Breast epithelium (tissue), 4 donors: Measurements from ENCODE around the gene MMP23B. TPM values are rescaled to one million over a fixed set of nuclear protein-coding genes. Genes with fewer than 3 reads are reported as not detected.
"Not testable (repeated sequence)": the region's sequence is repeated elsewhere in the genome, so short reads cannot be mapped to it uniquely, and the experiment has no call there.

Source experiments
- DNase-seq, 2 donors: peaks; one replicate each; pipeline ENCODE4 v3.0.0-alpha.2; 2019; ENCODE audit warnings: low spot score in 2 of 2
- H3K27ac ChIP-seq, 2 donors: fragments of 200-600 bp; sonication (generic) in 1 of 2; one replicate each; pipeline ENCODE4 v1.5.1; 2016 to 2019; ENCODE audit warnings: mild to moderate bottlenecking in 1 of 2
- H3K27me3 ChIP-seq, 2 donors: fragments of 200-600 bp; sonication (generic) in 1 of 2; one replicate each; pipeline versions ENCODE4 v1.5.1 to v1.6.0; 2017 to 2019; ENCODE audit warnings: control low read depth in 1 of 2, mild to moderate bottlenecking in 1 of 2
- H3K36me3 ChIP-seq: fragments of 200-600 bp; one replicate; pipeline ENCODE4 v1.5.1; 2019
- H3K4me1 ChIP-seq, 2 donors: fragments of 200-600 bp; sonication (generic); one replicate each; pipeline ENCODE4 v1.5.1; 2016 to 2019; ENCODE audit warnings: control low read depth in 1 of 2
- H3K4me3 ChIP-seq, 3 donors: fragments of 200-600 bp; sonication (generic); 1 replicate in 2 of 3; 2 replicates in 1 of 3; pipeline ENCODE4 v1.5.1; 2016 to 2019; ENCODE audit warnings: mild to moderate bottlenecking in 3 of 3, moderate library complexity in 2 of 3
- H3K9me3 ChIP-seq, 2 donors: fragments of 200-600 bp; sonication (generic) in 1 of 2; one replicate each; pipeline ENCODE4 v1.5.1; 2016 to 2019; ENCODE audit warnings: control low read depth in 1 of 2
- POLR2A ChIP-seq: fragments of 450-650 bp; IDR thresholded peaks from one replicate; pipeline ENCODE4 v1.6.1; 2016; ENCODE audit warnings: antibody characterized with exemption, mild to moderate bottlenecking, moderate library complexity
- POLR2AphosphoS5 ChIP-seq, 3 donors: sonication (generic); formaldehyde crosslinking; IDR thresholded peaks; one replicate each; pipeline ENCODE4 v1.6.1; 2017; ENCODE audit warnings: antibody characterized with exemption in 3 of 3
- intact Hi-C: fragments of 100-400 bp; cut with DNase I; formaldehyde crosslinking; loops from one replicate; pipeline ENCODE4 v1.15.1; 2023; ENCODE audit warnings: low total_unique reads
- total RNA-seq, 3 donors: library from RNA; depleted of rRNA; stranded (reverse); fragments of >200 nt; gene quantifications; one replicate each; pipeline ENCODE4 v1.1.0, GENCODE V29; 2016
- TF ChIP-seq, protein P1 (sequence below), 3 donors: fragments of 450-650 bp; IDR thresholded peaks; one replicate each; pipeline ENCODE4 v1.5.1; 2016 to 2017; ENCODE audit warnings: antibody characterized with exemption in 3 of 3, mild to moderate bottlenecking in 3 of 3, moderate library complexity in 3 of 3

MMP23B gene
- total RNA-seq, 3 donors from 2014 or later: 2.7 to 15.5 (median 7.5) TPM

DNA sequence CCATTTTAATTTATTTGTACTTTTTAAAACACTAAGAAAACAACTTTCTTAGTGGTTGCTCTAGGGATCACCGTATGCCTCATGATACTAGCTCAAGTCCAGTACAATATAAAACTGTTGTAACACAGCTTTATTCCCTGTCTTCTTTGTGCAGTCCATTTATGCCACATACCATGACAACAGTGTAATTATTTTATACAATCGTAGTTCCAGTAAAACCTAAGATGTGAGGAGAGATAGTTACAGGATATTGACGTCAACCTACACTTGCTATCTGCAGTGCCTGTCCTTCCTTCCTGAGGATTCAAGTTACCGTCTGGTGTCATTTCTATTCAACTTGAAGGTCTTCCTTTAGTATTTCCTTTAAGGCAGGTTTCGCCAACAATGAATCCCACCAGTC, 14.4 kb downstream of the MMP23B start:
- H3K36me3 ChIP-seq, intact Hi-C loops, H3K4me3 ChIP-seq, DNase-seq, H3K27me3 ChIP-seq, H3K4me1 ChIP-seq, H3K27ac ChIP-seq, H3K9me3 ChIP-seq: not testable (repeated sequence)

DNA sequence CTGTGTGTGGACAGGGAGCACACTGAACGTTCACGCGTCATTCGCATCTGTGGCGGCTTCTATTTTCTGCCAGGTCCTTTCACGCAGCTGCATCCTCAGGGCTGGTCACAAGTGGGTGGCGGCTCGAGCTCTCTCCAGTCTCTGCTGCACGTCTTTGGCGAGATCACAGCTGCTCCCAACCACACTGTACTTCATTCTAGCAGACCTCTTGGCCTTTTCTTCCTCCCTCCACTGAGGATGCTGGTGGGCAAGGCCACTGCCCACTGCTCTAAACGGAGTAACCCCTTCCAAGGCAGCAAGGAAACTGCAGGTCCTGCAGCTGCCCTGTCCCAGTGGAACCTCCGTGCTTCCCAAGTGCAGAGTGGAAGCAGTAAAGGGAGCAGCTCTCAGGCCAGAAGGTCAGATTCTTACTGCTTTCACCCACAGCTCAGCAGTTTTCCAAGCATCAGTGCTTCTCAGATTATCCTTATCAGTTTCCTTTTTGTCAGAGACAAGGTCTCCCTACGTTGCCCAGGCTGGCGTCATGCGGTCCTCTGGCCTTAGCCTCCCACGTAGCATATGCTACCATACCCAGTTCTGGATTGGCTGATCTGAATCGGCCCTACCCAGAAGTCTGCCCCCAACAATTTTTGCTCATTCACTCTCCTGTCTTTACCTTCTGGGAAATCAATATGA, 15.7 kb downstream of the MMP23B start:
- H3K27me3 ChIP-seq, H3K9me3 ChIP-seq, intact Hi-C loops, H3K27ac ChIP-seq, H3K4me1 ChIP-seq, H3K4me3 ChIP-seq, H3K36me3 ChIP-seq, DNase-seq: not testable (repeated sequence)

DNA sequence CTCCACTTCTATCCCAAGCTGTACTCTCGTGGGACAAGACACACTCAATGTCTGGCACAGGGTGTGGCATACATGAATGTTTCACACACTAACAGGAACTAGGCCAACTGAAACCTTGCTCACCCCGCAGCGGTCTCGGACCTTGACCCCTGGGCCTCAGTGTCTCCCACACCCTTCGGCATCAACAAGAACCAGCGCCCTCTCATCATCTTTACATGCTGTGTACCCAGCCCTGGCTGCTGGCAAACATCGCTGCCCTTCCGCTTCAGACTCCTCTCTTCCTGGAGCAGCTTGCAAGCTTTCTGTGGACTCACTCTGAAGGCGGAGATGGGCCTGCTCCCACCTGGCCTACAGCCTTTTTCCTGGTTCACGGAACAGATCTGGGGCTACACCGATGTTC, 16.3 kb downstream of the MMP23B start:
- intact Hi-C loops, H3K27me3 ChIP-seq, H3K36me3 ChIP-seq, H3K9me3 ChIP-seq, H3K4me3 ChIP-seq, H3K27ac ChIP-seq, DNase-seq, H3K4me1 ChIP-seq: not testable (repeated sequence)

DNA sequence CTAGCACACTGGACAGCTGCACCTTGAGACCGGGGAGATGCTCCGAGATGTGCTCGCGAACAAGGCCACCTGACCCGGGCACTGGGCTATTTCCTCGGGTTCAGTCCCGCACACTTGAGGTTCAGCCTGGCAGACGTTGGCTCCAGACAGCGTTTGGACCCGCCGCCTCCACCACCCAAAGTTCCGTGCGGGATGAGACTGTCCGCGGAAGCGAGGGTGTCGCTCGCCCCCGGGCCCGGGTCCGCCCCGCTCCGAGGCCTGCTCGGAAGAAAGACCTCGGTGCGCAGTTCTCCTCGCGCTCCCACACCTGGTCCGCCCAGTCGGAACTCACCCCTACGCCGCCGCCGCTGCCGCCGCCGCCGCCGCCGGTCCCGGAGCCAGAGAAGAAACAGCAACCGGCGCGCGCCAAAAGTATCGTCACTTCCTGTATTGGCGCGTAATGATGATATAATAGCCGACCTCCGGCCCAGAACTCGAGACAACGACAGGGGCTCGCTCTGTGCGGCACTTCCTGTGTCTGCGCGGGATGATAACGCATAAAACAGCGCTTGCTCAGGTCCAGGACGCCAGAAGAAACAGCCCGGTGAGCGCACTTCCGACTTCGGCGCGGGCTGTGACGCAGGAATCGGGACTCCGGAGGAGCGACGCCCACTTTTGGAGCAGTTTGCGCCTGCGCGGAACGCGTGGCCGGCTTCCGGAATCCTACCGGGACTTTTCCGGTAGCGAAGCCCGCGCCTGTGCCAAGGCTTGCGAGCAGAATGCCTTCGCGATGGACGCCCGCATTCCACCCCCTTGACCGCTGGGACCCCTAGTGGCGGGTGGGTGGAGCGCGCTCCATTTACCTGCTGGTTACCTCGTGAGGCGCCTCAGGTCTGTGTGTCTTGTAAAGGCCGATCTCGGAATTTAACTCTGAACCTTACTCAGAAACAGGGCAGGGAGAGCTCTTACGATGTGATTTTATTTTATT, 26.9 kb downstream of the MMP23B start, which contains the start of gene CDK11B:
Gene CDK11B (minus strand): TSS at position 422 of the 967 bp plus-strand sequence. CDS start 1,519 bp downstream, outside the sequence.
- H3K27me3 ChIP-seq, H3K4me1 ChIP-seq, H3K36me3 ChIP-seq, H3K9me3 ChIP-seq, intact Hi-C loops: not testable (repeated sequence)
- TF ChIP-seq, protein P1, sequence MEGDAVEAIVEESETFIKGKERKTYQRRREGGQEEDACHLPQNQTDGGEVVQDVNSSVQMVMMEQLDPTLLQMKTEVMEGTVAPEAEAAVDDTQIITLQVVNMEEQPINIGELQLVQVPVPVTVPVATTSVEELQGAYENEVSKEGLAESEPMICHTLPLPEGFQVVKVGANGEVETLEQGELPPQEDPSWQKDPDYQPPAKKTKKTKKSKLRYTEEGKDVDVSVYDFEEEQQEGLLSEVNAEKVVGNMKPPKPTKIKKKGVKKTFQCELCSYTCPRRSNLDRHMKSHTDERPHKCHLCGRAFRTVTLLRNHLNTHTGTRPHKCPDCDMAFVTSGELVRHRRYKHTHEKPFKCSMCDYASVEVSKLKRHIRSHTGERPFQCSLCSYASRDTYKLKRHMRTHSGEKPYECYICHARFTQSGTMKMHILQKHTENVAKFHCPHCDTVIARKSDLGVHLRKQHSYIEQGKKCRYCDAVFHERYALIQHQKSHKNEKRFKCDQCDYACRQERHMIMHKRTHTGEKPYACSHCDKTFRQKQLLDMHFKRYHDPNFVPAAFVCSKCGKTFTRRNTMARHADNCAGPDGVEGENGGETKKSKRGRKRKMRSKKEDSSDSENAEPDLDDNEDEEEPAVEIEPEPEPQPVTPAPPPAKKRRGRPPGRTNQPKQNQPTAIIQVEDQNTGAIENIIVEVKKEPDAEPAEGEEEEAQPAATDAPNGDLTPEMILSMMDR (IDR thresholded peaks at IDR 0.05): peak in 2 of 3 donors; percentile 14 to 47
- peak; percentile 38 for TF ChIP-seq POLR2A
- peak; percentile 83 to 94 (median 93) for TF ChIP-seq POLR2AphosphoS5 (IDR thresholded peaks at IDR 0.05)
- Histone ChIP-seq H3K27ac (peak within 1 kb of the TSS; percentile 96 to 97), H3K4me3 (peak within 1 kb of the TSS; percentile 66 to 70 (median 68))
- peak; percentile 93 to 99 for DNase-seq

DNA sequence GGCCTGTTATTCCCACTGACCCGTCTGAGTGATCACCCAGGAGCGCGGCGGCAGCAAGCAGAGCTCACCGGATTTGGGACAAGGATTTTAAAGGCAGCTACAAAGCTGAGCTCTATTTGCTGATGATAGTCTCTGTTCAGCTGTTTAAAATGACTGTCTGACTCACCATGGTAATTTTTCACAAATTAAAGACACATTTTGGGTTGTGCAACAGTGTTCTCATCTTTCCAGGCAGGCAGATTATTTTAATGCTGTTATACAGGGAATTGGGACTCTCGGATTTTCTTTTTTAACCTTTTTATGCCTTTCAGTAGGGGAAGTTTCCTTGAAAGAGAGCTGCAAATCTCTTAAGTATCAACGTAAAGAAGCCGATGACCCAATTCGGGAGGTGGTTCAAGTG, 30.4 kb downstream of the MMP23B start:
- DNase-seq, H3K4me3 ChIP-seq, H3K9me3 ChIP-seq, H3K27me3 ChIP-seq, intact Hi-C loops, H3K4me1 ChIP-seq: not testable (repeated sequence)
- H3K27ac ChIP-seq: peak overlapping the region; percentile 62 to 85
- peaks cover 10% of the 10 kb centered on the region for H3K36me3 ChIP-seq

DNA sequence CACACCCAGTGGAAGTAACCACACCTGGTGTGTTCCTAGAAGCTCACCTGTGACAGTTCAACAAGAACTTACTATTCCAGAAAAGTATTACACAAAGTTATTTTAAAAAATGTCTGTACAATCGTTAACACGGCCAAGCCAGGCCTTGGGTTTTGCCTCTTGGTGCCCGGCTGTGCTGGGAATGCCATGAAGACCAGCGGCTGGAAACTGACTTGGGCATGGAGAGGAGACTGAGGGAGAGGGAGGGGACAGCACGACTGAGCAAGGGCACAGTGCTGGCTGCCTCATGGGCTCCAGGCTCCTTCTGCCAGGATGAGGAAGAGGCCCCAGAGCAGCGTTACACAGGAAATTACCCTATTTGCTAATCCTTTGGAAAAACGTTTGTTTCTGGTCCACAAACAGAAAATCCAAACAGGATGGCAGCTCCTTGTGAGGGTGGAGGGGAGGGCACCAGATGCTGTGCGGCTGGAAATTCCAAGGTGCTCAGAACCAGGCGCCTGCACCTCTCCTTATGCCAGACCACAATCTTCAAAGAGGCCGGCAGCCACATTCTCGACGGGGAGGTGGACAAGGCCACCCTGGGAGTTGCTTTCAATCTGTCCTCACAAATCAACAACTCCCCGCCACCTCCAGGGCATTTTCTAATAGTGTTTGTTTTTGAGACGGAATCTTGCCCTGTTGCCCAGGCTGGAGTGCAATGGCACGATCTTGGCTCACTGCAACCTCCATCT, 31.0 kb downstream of the MMP23B start:
- H3K4me3 ChIP-seq, intact Hi-C loops, H3K4me1 ChIP-seq, H3K9me3 ChIP-seq, H3K27me3 ChIP-seq, DNase-seq: not testable (repeated sequence)
- peak overlapping the region; percentile 62 to 85 for H3K27ac ChIP-seq
- peaks cover 10% of the 10 kb centered on the region for H3K36me3 ChIP-seq

DNA sequence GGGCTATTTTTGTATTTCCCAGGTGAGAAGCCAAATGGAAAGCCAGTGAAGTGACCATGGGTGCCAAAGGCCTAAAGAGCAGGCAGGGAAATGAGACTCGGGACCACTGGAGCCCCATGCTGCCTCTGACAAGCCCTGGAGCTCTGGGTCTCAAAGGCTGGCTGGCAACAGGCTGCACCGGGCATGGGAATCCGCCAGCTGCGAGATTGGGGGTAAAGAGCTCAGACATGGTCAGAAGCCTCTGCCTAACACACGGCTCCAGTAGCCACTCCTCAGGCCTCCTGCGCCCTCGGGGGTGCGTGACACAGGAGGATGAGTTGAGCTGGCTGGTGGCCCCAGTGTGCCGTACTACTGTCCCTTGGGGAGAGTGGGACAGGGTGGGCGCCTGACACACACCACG, 32.3 kb downstream of the MMP23B start:
- intact Hi-C loops, H3K4me1 ChIP-seq, H3K4me3 ChIP-seq, H3K9me3 ChIP-seq, H3K27ac ChIP-seq, DNase-seq, H3K27me3 ChIP-seq: not testable (repeated sequence)
- peaks cover 10% of the 10 kb centered on the region for H3K36me3 ChIP-seq
